ENCODE data around the gene ATP5F1B.

- TF ChIP-seq CTCF (IDR thresholded peaks at IDR 0.05), result no peak
- TF ChIP-seq REST (IDR thresholded peaks at IDR 0.05; ENCODE audit: insufficient read depth in 1 of 2, low read depth in 2 of 2, low read length in 1 of 2), result no peak
- no peak for TF ChIP-seq POLR2AphosphoS5 (IDR thresholded peaks at IDR 0.05; ENCODE audit: low read depth, low read length)
- TF ChIP-seq TCF7L2 (IDR thresholded peaks at IDR 0.05; ENCODE audit: low read depth, low read length), result no peak
- TF ChIP-seq SIN3A (IDR thresholded peaks at IDR 0.05; ENCODE audit: borderline replicate concordance, insufficient read depth, low read depth, low read length), result no peak
These were observed 25.8 kb upstream of the ATP5F1B start for GRCh38 chr12:56671608-56672007.
